ENCODE measurements around the gene CALCB.

DNA sequence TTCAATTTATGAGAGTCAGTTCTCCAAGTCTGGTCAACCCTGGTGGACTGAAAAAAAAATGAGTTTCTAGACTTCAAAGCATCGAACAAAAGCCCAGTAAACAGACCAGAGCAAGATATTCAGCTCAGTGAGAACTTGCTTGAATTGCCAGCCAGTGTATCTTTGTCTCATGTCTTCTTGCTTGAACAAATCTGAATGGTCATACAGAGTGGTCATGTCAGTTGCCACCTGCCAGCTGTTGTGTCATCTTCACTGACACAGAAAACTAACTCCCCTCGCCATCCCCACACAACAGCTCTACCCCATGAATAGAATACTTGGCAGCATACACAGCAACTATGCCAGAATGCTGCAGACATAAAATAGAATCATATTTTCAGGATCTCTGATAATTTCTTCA is 27.5 kb upstream of the CALCB start:
- TF ChIP-seq ESRRA (IDR thresholded peaks at IDR 0.05; ENCODE audit: low read length) (no peak), POLR2A (IDR thresholded peaks at IDR 0.05; ENCODE audit: low read depth, low read length) (no peak), RAD21 (IDR thresholded peaks at IDR 0.05; ENCODE audit: insufficient read depth, low read depth, low read length) (no peak), EP300 (IDR thresholded peaks at IDR 0.05; ENCODE audit: borderline replicate concordance in 1 of 2, control insufficient read depth in 1 of 2, low read depth in 2 of 2, low read length in 2 of 2) (no peak), MXI1 (IDR thresholded peaks at IDR 0.05; ENCODE audit: low read depth, low read length) (no peak), EZH2 (IDR thresholded peaks at IDR 0.05; ENCODE audit: borderline replicate concordance, control insufficient read depth, low read depth, low read length) (no peak), KDM1A (IDR thresholded peaks at IDR 0.05; ENCODE audit: borderline replicate concordance) (no peak), JUNB (IDR thresholded peaks at IDR 0.05) (no peak), TAF1 (IDR thresholded peaks at IDR 0.05; ENCODE audit: borderline replicate concordance, low read depth, low read length) (no peak), ZZZ3 (IDR thresholded peaks at IDR 0.05; ENCODE audit: control insufficient read depth, insufficient read length, low read depth) (no peak), TARDBP (IDR thresholded peaks at IDR 0.05; ENCODE audit: borderline replicate concordance) (no peak)
- TF ChIP-seq, protein P1, sequence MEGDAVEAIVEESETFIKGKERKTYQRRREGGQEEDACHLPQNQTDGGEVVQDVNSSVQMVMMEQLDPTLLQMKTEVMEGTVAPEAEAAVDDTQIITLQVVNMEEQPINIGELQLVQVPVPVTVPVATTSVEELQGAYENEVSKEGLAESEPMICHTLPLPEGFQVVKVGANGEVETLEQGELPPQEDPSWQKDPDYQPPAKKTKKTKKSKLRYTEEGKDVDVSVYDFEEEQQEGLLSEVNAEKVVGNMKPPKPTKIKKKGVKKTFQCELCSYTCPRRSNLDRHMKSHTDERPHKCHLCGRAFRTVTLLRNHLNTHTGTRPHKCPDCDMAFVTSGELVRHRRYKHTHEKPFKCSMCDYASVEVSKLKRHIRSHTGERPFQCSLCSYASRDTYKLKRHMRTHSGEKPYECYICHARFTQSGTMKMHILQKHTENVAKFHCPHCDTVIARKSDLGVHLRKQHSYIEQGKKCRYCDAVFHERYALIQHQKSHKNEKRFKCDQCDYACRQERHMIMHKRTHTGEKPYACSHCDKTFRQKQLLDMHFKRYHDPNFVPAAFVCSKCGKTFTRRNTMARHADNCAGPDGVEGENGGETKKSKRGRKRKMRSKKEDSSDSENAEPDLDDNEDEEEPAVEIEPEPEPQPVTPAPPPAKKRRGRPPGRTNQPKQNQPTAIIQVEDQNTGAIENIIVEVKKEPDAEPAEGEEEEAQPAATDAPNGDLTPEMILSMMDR (IDR thresholded peaks at IDR 0.05 in 2 of 3, conservative IDR thresholded peaks at IDR 0.05 in 1 of 3; ENCODE audit: control insufficient read depth in 2 of 3, extremely low read depth in 1 of 3, insufficient read depth in 1 of 3, low read depth in 3 of 3, low read length in 3 of 3) = no peak
- TF ChIP-seq, protein P2, sequence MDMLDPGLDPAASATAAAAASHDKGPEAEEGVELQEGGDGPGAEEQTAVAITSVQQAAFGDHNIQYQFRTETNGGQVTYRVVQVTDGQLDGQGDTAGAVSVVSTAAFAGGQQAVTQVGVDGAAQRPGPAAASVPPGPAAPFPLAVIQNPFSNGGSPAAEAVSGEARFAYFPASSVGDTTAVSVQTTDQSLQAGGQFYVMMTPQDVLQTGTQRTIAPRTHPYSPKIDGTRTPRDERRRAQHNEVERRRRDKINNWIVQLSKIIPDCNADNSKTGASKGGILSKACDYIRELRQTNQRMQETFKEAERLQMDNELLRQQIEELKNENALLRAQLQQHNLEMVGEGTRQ (IDR thresholded peaks at IDR 0.05; ENCODE audit: borderline replicate concordance, low read depth, low read length) = no peak
- TF ChIP-seq, protein P3, sequence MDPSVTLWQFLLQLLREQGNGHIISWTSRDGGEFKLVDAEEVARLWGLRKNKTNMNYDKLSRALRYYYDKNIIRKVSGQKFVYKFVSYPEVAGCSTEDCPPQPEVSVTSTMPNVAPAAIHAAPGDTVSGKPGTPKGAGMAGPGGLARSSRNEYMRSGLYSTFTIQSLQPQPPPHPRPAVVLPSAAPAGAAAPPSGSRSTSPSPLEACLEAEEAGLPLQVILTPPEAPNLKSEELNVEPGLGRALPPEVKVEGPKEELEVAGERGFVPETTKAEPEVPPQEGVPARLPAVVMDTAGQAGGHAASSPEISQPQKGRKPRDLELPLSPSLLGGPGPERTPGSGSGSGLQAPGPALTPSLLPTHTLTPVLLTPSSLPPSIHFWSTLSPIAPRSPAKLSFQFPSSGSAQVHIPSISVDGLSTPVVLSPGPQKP (IDR thresholded peaks at IDR 0.05; ENCODE audit: low read depth, low read length) = no peak
